ELR (cell line): ENCODE measurements around the gene PLA2G2E.
"Not testable (repeated sequence)": the region's sequence is repeated elsewhere in the genome, so short reads cannot be mapped to it uniquely, and the experiment has no call there.

Experiments
- DNase-seq: peaks from one replicate; pipeline ENCODE4 v3.0.0-alpha.2; 2015; ENCODE audit warnings: low read depth

The PLA2G2E gene

GRCh38 chr1:19927130-19927421 is 3.7 kb upstream of the PLA2G2E start:
- not testable (repeated sequence) for DNase-seq

DNA sequence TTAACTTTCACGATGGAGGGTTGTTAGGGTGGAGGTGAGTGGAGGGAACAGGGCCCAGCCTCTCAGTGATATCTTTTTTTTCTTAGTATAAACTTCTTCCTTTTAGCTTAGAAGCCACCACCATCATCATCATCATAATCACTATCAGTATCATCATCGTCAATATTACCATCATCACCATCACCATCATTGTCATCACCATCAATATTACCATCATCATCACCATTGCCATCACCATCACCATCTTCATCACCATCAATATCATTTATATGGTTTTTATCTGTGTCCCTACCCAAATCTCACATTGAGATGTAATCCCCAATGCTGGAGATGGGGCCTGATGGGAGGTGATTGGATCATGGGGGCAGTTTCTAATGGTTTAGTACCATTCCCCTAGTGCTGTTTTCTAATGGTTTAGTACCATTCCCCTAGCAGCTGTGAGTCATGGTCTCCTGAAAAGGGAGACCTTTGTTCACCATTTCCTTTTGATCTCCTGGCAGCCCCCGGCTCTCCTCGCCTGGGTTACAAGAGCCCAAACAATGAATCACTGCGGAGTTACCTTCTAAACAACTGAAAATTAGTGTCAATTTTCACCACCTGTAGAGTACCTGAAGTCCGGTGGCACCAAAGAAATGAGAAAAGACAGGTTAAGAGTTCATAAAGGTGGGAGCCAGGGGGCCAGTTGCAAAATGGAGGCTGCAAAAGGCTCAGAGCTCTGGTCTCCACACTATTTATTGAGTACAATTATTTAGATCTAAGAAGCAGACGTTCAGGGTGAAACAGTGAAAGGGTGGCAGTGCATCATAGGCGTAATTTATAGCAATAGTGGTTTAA is 3.1 kb upstream of the PLA2G2E start:
- DNase-seq, result no peak

- no peak for DNase-seq
Measured at GRCh38 chr1:19925342-19926070, 2.1 kb upstream of the PLA2G2E start.

DNA sequence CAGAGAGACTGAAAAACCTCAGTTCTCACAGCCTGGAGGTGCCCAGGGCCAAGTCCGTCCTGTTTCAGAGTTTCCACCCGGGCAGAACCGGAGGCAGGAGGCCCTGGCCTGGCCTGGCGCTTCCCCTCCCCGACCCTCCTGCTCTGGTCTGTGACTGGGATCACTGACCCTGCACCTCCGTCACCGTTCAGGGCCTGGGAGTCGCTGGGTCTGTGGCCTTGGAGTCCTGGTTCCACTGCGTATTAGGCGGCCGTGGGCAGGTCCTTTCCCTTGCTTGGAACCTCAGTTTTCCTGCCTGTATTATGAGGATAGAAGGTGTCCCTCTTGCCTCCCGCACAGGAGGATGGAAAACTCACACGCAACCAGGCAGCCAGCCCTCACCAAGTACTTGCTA is 533 bp upstream of the PLA2G2E start:
- no peak for DNase-seq

GRCh38 chr1:19922015-19922688 is 1.3 kb downstream of the PLA2G2E start:
- DNase-seq, result no peak

- DNase-seq, result no peak
Measured at GRCh38 chr1:19921310-19921709, 2.1 kb downstream of the PLA2G2E start.

DNA sequence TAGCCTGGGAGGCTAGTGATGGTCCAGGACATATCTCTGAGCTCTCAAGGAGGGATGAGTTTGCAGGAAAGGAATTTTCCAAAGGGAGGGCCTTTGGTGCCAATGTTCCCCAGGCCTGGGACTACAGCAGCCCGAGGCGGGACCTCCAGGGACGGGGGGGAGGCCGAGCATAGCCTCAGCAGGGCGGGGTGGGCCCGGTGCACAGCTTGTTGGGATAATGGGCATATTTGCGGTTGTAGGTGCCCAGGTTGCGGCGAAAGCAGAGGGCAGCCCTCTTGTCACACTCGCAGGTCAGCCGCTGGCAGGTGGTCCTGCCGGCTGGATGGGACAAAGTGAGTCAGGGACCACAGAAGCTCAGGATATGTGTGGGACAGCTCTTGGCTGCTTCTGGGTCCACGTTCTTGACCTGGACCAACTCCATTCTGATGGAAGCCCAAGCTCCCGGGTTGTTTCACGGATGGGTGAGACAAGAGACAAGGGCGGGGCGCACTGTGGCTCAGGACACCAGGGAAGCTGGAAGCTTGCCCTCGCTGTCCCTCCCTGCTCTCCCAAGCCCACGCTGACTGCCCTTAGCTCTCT is 3.2 kb downstream of the PLA2G2E start:
- no peak for DNase-seq

GRCh38 chr1:19918057-19918456 is 5.4 kb downstream of the PLA2G2E start:
- DNase-seq, result peak; percentile 80

GRCh38 chr1:19910650-19911049 is 12.8 kb downstream of the PLA2G2E start:
- no peak for DNase-seq

- no peak for DNase-seq
Measured at GRCh38 chr1:19909971-19910370, 13.4 kb downstream of the PLA2G2E start.

DNA sequence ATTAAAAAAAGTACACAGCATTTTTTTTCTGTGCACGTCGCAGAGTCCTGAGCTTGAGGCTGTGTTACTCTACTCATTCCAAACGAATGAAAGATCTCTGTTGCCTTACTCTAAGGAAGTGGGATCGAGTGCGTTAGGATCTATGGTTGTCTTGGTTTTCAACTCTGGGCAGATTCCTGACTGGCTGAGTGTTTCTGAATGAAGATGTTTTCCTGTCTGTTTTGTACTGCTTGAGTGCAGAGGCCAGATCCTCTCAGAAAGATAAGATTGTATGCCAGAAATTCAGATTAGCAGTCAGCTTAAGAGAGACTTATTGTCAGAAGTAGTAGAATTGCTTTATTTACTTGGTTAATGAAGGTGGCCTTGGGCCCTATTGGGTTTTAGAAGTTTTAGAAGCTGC is 14.0 kb downstream of the PLA2G2E start:
- no peak for DNase-seq

DNA sequence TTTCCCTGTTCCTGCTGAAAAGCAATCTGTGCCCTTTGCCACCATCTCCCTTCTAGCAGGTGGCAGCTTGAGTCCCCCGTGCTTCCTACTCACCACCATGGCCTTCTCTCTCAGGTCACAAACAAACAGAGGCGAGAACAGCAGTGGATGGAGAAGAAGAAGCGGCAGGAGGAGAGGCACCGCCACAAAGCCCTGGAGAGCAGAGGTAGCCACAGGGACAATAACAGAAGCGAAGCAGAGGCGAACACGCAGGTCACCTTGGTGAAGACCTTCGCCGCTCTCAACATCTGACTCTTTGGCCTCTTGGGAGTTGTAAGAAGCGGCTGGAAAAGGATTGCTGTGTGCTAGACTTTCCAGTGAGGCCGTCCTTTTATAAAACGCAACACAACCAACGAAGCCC is 16.0 kb downstream of the PLA2G2E start:
- no peak for DNase-seq

GRCh38 chr1:19903621-19904020 is 19.8 kb downstream of the PLA2G2E start:
- peak; percentile 38 for DNase-seq

- DNase-seq, result no peak
Measured at GRCh38 chr1:19901653-19902052, 21.8 kb downstream of the PLA2G2E start.

- DNase-seq, result no peak
Measured at GRCh38 chr1:19894218-19894617, 29.2 kb downstream of the PLA2G2E start.

GRCh38 chr1:19893687-19894086 is 29.7 kb downstream of the PLA2G2E start:
- no peak for DNase-seq

GRCh38 chr1:19892628-19893168 is 30.7 kb downstream of the PLA2G2E start:
- DNase-seq, result peak; percentile 51

- DNase-seq, result no peak
Measured at GRCh38 chr1:19892129-19892528, 31.3 kb downstream of the PLA2G2E start.

DNA sequence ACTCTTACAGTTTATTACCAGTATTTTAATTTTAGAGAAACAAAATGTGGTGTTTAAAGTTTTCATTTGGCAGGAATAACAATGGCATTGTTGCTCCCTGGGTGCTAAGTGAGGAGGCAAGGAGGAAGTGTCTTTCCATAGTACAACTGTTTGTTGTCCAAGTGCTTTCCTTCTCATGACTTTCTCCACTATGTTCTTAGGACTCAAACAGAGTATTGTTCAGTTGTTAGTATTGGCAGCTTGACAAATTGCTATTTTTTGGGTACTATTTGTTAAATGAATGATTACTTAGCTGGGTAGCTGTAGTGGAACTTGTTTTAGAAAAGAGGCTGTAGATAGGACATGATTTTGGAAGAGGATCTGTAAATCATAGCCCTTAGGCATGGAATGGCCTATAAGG is 33.8 kb downstream of the PLA2G2E start:
- no peak for DNase-seq

- DNase-seq, result no peak
Measured at GRCh38 chr1:19888112-19888511, 35.3 kb downstream of the PLA2G2E start.

DNA sequence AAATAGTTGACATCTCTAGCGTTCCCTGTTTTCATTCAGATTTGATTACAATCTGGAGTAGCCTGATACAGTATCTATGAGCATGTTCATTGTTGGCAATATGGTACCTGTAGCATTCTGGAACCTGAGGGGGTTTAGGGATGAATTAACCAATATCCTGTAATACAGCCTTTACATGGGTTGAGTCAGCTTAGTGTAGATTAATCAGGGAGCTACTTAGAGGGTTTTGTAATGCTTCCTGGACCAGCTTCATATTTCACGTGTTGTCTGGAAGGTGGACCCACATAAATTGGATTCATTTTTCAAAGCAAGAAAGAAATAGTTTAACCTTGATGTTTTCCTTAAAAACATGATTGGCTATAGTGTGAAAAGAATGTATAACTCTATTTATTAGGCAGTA is 37.6 kb downstream of the PLA2G2E start:
- peak; percentile 37 for DNase-seq

GRCh38 chr1:19884312-19884711 is 39.1 kb downstream of the PLA2G2E start:
- no peak for DNase-seq
